ENCODE results near the gene BTBD9.

The BTBD9 gene

GRCh38 chr6:38163186-38164130 lies 476.3 kb downstream of the BTBD9 start:
- TF ChIP-seq, protein P1, sequence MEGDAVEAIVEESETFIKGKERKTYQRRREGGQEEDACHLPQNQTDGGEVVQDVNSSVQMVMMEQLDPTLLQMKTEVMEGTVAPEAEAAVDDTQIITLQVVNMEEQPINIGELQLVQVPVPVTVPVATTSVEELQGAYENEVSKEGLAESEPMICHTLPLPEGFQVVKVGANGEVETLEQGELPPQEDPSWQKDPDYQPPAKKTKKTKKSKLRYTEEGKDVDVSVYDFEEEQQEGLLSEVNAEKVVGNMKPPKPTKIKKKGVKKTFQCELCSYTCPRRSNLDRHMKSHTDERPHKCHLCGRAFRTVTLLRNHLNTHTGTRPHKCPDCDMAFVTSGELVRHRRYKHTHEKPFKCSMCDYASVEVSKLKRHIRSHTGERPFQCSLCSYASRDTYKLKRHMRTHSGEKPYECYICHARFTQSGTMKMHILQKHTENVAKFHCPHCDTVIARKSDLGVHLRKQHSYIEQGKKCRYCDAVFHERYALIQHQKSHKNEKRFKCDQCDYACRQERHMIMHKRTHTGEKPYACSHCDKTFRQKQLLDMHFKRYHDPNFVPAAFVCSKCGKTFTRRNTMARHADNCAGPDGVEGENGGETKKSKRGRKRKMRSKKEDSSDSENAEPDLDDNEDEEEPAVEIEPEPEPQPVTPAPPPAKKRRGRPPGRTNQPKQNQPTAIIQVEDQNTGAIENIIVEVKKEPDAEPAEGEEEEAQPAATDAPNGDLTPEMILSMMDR (IDR thresholded peaks at IDR 0.05; ENCODE audit: low read depth, low read length), result no peak
- no peak for DNase-seq
- Histone ChIP-seq H3K36me3 (no peaks in the 10 kb centered on the region), H3K4me3 (ENCODE audit: low read depth, low read length) (no peak overlapping the region), H3K9me3 (no peaks in the 10 kb centered on the region), H3K27me3 (no peaks in the 10 kb centered on the region), H3K4me1 (peaks cover 2% of the 10 kb centered on the region)

DNA sequence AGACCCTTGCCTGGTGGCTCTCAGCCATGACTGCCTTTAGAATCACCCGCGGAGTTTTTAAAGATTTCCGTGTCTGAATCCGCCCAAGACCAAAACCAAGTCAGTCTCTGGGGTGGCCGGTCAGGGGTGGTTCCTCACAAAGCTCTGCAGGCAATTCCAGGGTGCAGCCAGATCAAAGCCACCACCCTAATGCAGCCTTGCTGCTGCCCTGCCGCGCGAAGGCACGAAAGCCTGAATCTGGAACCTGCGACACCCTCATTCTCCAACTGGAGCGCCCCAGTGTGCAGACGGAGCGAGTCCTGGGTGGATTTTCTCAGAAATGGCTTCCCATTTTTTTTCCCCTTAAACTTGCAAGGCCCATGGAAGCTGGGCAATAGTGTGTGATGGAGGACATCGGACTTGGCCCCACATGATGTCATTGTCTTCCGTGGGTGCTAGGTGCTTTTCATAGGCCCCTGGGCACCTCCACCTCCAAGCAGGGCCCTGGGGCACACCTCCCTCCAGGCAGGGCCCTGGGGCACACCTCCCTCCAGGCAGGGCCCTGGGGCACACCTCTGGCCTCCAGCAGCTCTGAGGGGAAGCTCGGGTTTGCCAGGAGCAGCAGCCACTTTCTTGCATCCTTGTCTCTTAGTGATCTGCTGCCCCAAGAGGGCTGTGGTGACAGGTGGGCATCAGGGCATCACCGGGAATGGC lies 477.1 kb downstream of the BTBD9 start:
- Histone ChIP-seq H3K36me3 (no peaks in the 10 kb centered on the region), H3K4me3 (ENCODE audit: low read depth, low read length) (no peak overlapping the region), H3K27me3 (no peaks in the 10 kb centered on the region), H3K9me3 (no peaks in the 10 kb centered on the region), H3K4me1 (no peaks in the 10 kb centered on the region)
- TF ChIP-seq, protein P1 (IDR thresholded peaks at IDR 0.05; ENCODE audit: low read depth, low read length), result no peak
- no peak for DNase-seq

- TF ChIP-seq, protein P1 (IDR thresholded peaks at IDR 0.05; ENCODE audit: low read depth, low read length), result no peak
- DNase-seq, result no peak
- Histone ChIP-seq H3K4me1 (no peaks in the 10 kb centered on the region), H3K27me3 (no peaks in the 10 kb centered on the region), H3K36me3 (no peaks in the 10 kb centered on the region), H3K4me3 (ENCODE audit: low read depth, low read length) (no peak overlapping the region), H3K9me3 (no peaks in the 10 kb centered on the region)
Observed at GRCh38 chr6:38161754-38162492, 477.8 kb downstream of the BTBD9 start.

- H3K36me3 ChIP-seq, result no peaks in the 10 kb centered on the region
- no peaks in the 10 kb centered on the region for H3K27me3 ChIP-seq
Observed at GRCh38 chr6:38161331-38161730, 478.4 kb downstream of the BTBD9 start.

DNA sequence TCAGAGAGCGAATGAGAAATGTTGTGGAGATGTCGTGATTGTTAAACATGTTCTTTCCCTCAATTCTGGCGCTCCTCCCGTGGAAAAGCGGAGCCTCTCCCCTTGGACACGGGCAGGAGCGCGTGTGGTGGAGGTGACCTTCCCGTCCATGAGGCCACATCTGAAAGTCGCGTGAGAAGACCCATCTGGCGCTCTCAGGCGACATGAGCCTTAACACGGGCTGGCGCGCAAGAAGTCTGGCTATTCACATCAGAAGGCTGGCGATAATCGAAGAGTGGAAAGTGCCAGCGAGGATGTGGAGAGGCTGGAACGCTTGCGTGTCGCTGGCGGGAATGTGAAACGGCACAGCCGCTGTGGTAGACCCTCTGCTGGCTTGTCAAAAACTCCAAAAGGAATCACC lies 478.9 kb downstream of the BTBD9 start:
- DNase-seq, result no peak
- TF ChIP-seq, protein P1 (IDR thresholded peaks at IDR 0.05; ENCODE audit: low read depth, low read length), result no peak
- no peak overlapping the region for H3K4me3 ChIP-seq (ENCODE audit: low read depth, low read length)
- no peaks in the 10 kb centered on the region for H3K4me1 ChIP-seq
- H3K27me3 ChIP-seq, result no peaks in the 10 kb centered on the region
- H3K36me3 ChIP-seq, result no peaks in the 10 kb centered on the region
- H3K9me3 ChIP-seq, result no peaks in the 10 kb centered on the region

More at GRCh38 chr6:38161331-38161730, 478.4 kb downstream of the BTBD9 start:
- TF ChIP-seq, protein P1 (IDR thresholded peaks at IDR 0.05; ENCODE audit: low read depth, low read length), result no peak
- no peaks in the 10 kb centered on the region for H3K9me3 ChIP-seq
- no peaks in the 10 kb centered on the region for H3K4me1 ChIP-seq
- DNase-seq, result no peak
- no peak overlapping the region for H3K4me3 ChIP-seq (ENCODE audit: low read depth, low read length)
